Neural cell (in vitro differentiated cells): ENCODE results near the gene ZBTB17.

ENCODE experiments used
- CTCF ChIP-seq: fragments of 450-650 bp; IDR thresholded peaks from 2 replicates; pipeline ENCODE4 v1.5.1; 2014; ENCODE audit warnings: antibody characterized with exemption, mild to moderate bottlenecking, moderate library complexity; ENCODE audit not compliant: poor library complexity, severe bottlenecking
- EZH2 ChIP-seq: fragments of 200-600, 300-800 bp; shearing (Covaris generic), sonication (generic); IDR thresholded peaks from 2 replicates; pipeline ENCODE4 v1.6.1; 2014; ENCODE audit warnings: antibody characterized with exemption, low read length, borderline replicate concordance, mild to moderate bottlenecking; ENCODE audit not compliant: insufficient read depth, poor library complexity, severe bottlenecking

- no peak for TF ChIP-seq CTCF
- TF ChIP-seq EZH2 = no peak
Measured at GRCh38 chr1:15953294-15953771, 22.6 kb downstream of the ZBTB17 start.
